HEK293 (cell line): Measurements from ENCODE around the gene DMAC2L.

Experiments
- CTCF ChIP-seq: fragments of 450-650 bp; formaldehyde crosslinking; IDR thresholded peaks from 2 replicates; pipeline ENCODE4 v1.5.1; 2016; ENCODE audit warnings: missing biosample characterization, missing genetic modification characterization
- GFI1B ChIP-seq: fragments of 450-650 bp; formaldehyde crosslinking; IDR thresholded peaks from 2 replicates; pipeline ENCODE4 v1.5.1; 2016; ENCODE audit warnings: missing biosample characterization, missing genetic modification characterization
- KLF16 ChIP-seq: fragments of 450-650 bp; formaldehyde crosslinking; IDR thresholded peaks from 2 replicates; pipeline ENCODE4 v1.5.1; 2017; ENCODE audit warnings: missing biosample characterization, missing genetic modification characterization
- MEIS1 ChIP-seq: sonication (generic); formaldehyde crosslinking; IDR thresholded peaks from 2 replicates; pipeline ENCODE4 v1.8.1; 2022; ENCODE audit warnings: missing genetic modification reagents, mild to moderate bottlenecking, borderline replicate concordance
- REPIN1 ChIP-seq: fragments of 450-650 bp; formaldehyde crosslinking; IDR thresholded peaks from 2 replicates; pipeline ENCODE4 v1.5.1; 2017; ENCODE audit warnings: missing biosample characterization, missing genetic modification characterization, low read depth
- ZBTB7A ChIP-seq: fragments of 450-650 bp; formaldehyde crosslinking; IDR thresholded peaks from 2 replicates; pipeline ENCODE4 v1.5.1; 2016; ENCODE audit warnings: low read depth, missing biosample characterization, missing genetic modification characterization
- ZNF335 ChIP-seq: fragments of 450-650 bp; formaldehyde crosslinking; conservative IDR thresholded peaks from 2 replicates; pipeline ENCODE4 v1.5.1; 2016; ENCODE audit warnings: missing biosample characterization, missing genetic modification characterization
- ZNF530 ChIP-seq: fragments of 450-650 bp; formaldehyde crosslinking; IDR thresholded peaks from 2 replicates; pipeline ENCODE4 v1.5.1; 2016; ENCODE audit warnings: low read depth, missing biosample characterization, missing genetic modification characterization
- ZNF555 ChIP-seq: fragments of 450-650 bp; formaldehyde crosslinking; conservative IDR thresholded peaks from 2 replicates; pipeline ENCODE4 v1.5.1; 2017; ENCODE audit warnings: missing biosample characterization, mild to moderate bottlenecking, missing genetic modification characterization, inconsistent platforms
- TF ChIP-seq, protein P1 (sequence below): fragments of 450-650 bp; formaldehyde crosslinking; IDR thresholded peaks from 2 replicates; pipeline ENCODE4 v1.5.1; 2016; ENCODE audit warnings: missing biosample characterization, missing genetic modification characterization

- peak; percentile 96 for TF ChIP-seq CTCF
- no peak; the same call in 1 of the 2 replicates for TF ChIP-seq ZBTB7A (tag by site-specific recombination)
- TF ChIP-seq, protein P1, sequence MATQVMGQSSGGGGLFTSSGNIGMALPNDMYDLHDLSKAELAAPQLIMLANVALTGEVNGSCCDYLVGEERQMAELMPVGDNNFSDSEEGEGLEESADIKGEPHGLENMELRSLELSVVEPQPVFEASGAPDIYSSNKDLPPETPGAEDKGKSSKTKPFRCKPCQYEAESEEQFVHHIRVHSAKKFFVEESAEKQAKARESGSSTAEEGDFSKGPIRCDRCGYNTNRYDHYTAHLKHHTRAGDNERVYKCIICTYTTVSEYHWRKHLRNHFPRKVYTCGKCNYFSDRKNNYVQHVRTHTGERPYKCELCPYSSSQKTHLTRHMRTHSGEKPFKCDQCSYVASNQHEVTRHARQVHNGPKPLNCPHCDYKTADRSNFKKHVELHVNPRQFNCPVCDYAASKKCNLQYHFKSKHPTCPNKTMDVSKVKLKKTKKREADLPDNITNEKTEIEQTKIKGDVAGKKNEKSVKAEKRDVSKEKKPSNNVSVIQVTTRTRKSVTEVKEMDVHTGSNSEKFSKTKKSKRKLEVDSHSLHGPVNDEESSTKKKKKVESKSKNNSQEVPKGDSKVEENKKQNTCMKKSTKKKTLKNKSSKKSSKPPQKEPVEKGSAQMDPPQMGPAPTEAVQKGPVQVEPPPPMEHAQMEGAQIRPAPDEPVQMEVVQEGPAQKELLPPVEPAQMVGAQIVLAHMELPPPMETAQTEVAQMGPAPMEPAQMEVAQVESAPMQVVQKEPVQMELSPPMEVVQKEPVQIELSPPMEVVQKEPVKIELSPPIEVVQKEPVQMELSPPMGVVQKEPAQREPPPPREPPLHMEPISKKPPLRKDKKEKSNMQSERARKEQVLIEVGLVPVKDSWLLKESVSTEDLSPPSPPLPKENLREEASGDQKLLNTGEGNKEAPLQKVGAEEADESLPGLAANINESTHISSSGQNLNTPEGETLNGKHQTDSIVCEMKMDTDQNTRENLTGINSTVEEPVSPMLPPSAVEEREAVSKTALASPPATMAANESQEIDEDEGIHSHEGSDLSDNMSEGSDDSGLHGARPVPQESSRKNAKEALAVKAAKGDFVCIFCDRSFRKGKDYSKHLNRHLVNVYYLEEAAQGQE (tag by site-specific recombination) = no peak
- TF ChIP-seq MEIS1 (CRISPR knock-in tag) = no peak
- TF ChIP-seq REPIN1 (tag by site-specific recombination) = no peak
- no peak for TF ChIP-seq ZNF530
- peak; percentile 35 for TF ChIP-seq KLF16 (tag by site-specific recombination)
- TF ChIP-seq ZNF555 (tag by site-specific recombination) = no peak
- no peak for TF ChIP-seq GFI1B (tag by site-specific recombination)
- peak; percentile 93 for TF ChIP-seq ZNF335 (tag by site-specific recombination)
Observed at GRCh38 chr14:50311972-50312733, at the start of gene DMAC2L, which contains the start of gene L2HGDH.
